Measurements from ENCODE around the gene UBAP1L. TPM values are rescaled to one million over a fixed set of nuclear protein-coding genes. Genes with fewer than 3 reads are reported as not detected.
A peak's percentile ranks its signal among the peaks of the same experiment; 100 is the strongest.
"Not testable (repeated sequence)": the region's sequence is repeated elsewhere in the genome, so short reads cannot be mapped to it uniquely, and the experiment has no call there.

Gene UBAP1L
- total RNA-seq (2014; rRNA removed; shearing (Covaris generic)) = 0.24 and 0.25 TPM in 2 replicates

DNA sequence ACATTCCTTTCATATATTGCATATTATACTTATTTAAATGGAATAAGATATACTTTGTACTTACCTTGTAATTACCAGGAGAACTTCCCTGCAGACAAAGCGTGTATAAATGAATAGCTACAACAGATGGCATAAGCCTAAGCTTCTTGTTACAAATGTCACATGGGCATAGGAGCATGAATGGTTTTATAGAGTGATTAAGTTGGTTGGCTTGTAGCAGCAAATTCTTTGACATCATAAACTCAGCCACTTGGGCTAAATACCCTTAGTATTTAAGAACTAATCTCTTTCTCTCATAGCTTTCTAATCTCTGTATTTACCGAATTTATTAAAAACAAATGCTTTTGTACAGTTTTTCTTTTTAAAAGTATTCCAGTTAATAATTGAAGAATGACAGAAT is at the start of gene UBAP1L:
Gene UBAP1L, minus strand, starts transcription at position 115 of the 400 bp plus-strand sequence. CDS start 8,985 bp downstream, outside the sequence.
- peak; percentile 18 for DNase-seq (ENCODE audit: low spot score)
- in situ Hi-C loops (cut with HindIII; ENCODE audit: low sequenced_read_pairs) = no loop called here

DNA sequence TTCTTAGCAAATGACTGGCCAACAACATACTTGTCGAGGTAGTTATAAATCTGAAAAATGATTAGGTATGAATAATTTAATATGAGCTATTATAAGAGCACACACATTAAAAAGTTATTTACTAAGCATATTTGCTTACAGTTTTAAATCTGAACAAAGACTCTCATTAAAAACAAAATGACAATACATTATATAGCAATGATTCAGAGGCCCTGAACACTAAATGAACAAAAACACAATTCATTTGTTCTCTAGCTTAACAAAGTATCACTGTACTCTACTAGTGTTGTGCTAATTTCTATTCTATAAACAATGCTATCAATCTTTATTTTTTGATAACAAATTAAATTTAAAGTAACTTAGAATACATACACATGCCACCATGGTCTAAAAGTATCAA is 49.1 kb upstream of the UBAP1L start:
- DNase-seq (ENCODE audit: low spot score) = no peak
- in situ Hi-C loops (cut with HindIII; ENCODE audit: low sequenced_read_pairs) = no loop called here

DNA sequence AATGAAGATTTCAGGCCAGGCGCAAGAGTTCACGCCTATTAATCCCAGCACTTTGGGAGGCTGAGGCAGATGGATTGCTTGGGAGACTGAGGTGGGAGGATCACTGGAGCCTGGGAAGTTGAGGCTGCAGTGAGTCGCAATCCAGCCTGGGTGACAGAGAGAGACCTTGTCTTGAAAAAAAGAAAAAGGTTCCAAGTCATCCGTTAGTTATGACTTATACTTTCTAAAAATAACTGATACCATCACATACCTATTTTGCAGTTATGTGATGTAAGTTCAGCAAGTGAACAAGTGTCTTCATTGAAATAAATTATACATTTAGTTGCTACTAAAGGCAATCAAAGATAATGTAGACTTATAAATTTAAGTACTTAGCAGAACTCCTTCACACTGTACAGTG is 48.0 kb upstream of the UBAP1L start:
- DNase-seq (ENCODE audit: low spot score) = no peak
- in situ Hi-C loops (cut with HindIII; ENCODE audit: low sequenced_read_pairs) = no loop called here

DNA sequence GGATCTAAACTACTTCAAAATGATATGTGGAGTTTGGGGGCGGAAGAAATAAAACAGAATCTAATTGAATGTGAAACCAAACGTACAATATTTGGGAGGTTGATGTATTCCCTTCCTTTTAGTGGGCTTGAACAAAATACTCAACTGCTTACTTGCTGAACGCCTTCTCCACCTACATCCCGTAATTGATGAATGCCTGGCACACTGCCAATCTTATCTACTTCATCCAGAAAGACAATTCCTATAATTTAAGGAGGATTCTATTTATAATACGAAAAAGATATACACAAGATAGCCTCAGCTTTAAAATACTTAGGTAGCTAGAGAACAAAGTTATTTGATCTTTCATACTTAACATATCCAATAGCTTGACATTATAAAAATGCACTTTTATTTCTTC is 41.7 kb upstream of the UBAP1L start:
- no peak for DNase-seq (ENCODE audit: low spot score)
- in situ Hi-C loops (cut with HindIII; ENCODE audit: low sequenced_read_pairs) = no loop called here

DNA sequence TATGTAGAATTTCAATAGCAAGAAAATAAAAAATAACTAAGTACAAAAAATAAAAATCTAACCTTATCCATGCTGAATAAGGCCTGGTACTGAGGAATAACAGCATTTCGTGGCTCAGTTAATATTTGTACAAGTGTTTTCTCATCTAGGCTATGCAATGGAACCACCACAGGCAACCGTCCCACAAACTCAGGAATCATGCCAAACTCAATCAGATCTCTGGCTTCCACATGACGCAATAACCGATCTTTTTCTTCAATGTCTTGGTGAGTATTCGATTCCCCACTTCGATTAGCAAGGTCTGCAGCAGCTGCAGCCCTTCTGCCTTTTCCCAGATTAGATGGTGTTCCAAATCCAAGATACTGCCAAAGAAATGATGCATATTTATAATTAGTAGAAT is 39.7 kb upstream of the UBAP1L start:
- in situ Hi-C loops (cut with HindIII; ENCODE audit: low sequenced_read_pairs) = no loop called here

DNA sequence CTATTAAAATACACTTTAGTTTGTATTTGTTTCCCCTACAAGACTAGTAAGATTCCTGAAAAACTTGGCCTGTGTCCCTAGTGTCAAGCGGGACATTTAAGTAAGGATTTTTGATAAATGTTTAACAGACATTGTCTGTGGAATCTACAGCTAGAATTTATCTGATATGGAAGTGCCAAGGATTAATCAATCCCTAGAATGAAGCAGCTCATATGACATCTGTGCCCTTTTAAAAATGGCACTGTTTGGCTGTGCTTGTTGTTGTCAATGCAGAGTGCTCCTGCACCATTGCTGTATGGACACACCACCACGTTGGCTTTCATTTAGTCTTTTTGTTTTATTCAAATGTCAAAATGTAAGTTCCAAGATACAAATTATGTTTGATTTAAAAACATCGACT is 32.9 kb upstream of the UBAP1L start:
- no peak for DNase-seq (ENCODE audit: low spot score)
- in situ Hi-C loops (cut with HindIII; ENCODE audit: low sequenced_read_pairs) = no loop called here

More for the DNA sequence above, 39.7 kb upstream of the UBAP1L start:
- DNase-seq (ENCODE audit: low spot score) = no peak

DNA sequence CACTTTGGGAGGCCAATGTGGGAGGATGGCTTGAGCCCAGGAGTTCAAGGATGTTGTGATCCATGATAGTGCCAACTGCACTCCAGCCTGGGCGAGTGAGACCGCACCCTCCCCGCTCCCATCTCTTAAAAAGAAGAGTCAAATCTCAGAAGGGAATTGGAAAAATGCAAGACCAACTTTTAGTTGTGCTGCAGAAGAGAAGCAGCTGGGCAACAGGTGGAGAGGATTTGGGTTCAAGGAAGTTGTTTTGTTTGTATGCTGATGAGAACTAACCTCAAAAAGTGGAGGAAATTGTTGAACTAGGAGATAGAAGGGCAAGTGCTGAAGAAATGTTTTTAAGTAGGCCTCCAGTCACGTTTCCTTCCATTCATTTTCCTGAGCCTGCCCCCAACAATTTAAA is 31.4 kb upstream of the UBAP1L start:
- no peak for DNase-seq (ENCODE audit: low spot score)
- in situ Hi-C loops (cut with HindIII; ENCODE audit: low sequenced_read_pairs) = no loop called here

DNA sequence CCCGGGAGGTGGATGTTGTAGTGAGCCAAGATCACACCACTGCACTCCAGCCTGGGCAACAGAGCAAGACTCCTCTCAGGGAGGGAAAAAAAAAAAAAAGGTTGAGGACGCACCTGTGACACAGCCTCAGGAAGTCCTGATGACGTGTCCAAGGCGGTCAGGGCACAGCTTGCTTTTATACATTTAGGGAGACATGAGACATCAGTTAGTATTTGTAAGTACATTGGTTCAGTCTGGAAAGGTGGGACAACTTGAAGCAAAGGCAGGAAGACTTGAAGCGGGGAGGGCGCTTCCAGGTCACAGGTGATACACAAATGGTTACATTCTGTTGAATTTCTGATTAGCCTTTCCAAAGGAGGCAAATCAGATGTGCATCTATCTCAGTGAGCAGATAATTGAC is 23.6 kb upstream of the UBAP1L start:
- in situ Hi-C loops (cut with HindIII; ENCODE audit: low sequenced_read_pairs); DNase-seq (ENCODE audit: low spot score): not testable (repeated sequence)

DNA sequence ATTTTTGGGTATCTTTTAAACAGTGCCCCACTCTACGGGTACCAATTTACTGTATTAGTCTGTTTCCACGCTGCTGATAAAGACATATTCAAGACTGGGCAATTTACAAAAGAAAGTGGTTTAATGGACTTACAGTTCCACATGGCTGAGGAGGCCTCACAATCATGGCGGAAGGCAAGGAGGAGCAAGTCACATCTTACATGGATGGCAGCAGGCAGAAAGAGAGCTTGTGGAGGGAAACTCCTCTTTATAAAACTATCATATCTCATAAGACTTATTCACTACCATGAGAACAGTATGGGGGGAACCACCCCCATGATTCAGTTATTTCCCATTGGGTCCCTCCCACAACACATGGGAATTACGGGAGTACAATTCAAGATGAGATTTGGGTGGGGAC is 22.9 kb upstream of the UBAP1L start:
- in situ Hi-C loops (cut with HindIII; ENCODE audit: low sequenced_read_pairs); DNase-seq (ENCODE audit: low spot score): not testable (repeated sequence)

DNA sequence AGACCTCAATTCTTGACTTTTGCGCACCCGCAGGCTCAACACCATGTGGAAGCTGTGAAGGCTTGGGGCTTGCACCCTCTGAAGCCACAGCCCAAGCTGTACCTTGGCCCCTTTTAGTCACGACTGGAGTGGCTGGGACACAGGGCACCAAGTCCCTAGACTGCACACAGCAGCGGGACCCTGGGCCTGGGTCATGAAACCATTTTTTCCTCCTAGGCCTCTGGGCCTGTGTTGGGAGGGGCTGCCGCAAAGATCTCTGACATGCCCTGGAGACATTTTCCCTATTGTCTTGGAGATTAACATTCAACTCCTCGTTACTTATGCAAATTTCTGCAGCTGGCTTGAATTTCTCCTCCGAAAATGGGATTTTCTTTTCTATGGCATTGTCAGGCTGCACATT is 22.1 kb upstream of the UBAP1L start:
- DNase-seq (ENCODE audit: low spot score); in situ Hi-C loops (cut with HindIII; ENCODE audit: low sequenced_read_pairs): not testable (repeated sequence)

DNA sequence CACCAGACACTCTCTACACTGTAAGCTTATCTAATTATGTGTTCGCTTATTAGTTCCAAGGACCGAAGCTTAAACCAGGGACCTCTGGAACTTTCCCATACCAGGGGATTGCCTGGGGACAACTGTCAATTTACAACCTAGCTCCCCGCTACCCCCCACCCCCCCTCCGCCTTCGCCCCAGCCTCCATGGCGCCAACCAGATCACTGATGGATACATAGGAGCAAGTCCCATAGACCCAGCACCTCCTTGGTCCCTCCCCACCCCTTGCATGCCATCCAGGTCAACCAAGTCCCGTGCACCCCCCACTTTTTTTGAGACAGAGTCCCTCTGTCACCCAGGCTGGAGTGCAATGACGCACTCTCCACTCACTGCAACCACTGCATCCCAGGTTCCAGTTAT is 19.5 kb upstream of the UBAP1L start:
- in situ Hi-C loops (cut with HindIII; ENCODE audit: low sequenced_read_pairs) = no loop called here
- DNase-seq (ENCODE audit: low spot score) = no peak

DNA sequence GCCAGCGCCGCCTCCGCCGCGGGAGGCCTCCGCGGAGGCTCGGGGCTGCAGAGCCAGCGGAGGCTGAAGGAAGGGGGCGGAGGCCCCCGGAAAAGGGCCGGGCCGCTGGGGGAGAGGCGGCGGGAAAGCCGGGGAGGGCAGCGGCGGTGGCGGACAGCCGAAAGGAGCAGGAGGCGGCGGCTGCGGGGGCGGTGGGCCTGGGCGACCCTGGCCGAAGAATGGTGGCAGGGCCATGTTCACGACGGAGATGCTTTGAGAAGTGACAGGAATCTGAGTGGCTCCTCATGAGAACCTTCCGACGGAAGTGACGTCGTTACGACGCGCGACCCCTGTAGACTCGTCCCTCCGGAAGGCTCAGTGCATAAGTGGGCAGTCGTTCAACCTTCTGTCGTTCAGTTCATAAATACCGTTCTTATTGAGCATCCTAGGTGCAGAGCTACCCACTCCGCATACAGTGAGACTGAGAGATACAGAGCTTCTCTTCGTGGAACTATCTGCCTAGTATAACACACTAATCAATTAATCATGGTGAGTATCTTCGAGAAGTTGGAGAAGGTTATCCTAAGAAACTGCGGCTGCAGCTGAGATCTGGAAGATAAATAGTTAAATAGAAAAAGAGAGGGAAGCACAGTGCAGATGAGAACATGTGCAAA is 18.7 kb upstream of the UBAP1L start, which contains the start of gene PDCD7:
Gene PDCD7, minus strand, starts transcription at position 261 of the 653 bp plus-strand sequence. Its CDS starts 27 bp downstream, at position 234.
- peak; percentile 98 for DNase-seq (ENCODE audit: low spot score)
- in situ Hi-C loops (cut with HindIII; ENCODE audit: low sequenced_read_pairs) = no loop called here

DNA sequence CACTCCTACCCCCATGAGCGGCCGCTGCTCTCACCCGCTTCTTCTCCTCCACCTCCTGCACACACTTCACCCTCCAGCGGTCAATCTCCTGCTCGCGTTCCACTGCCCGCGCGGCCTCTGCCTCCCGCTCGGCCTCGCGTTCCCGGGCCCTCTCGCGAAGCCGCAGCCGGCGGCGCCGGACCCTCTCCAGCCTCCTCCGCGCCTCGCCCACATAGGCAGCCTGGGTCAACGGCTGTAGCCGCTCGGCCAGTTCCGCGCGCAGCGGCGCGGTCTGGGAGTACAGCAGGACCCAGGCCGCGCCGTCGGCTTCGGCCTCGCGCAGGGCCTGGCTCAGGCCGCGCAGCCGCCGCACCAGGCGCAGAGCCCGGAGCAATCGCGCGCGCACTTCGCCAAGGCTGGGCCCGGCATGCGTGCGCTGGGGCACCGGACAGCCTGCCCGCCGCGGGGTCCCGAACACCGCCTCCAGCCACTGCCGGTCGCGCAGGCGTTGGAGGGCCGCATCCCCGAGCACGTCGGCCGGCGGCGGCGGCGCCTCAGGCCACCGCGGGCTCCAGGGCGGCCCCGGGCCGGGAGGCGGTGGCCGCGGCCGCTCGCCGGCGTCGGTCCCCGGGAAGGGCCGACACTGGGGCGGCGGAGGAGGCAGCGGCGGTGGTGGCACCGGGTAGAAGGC is 18.0 kb upstream of the UBAP1L start:
- peak; percentile 26 for DNase-seq (ENCODE audit: low spot score)

DNA sequence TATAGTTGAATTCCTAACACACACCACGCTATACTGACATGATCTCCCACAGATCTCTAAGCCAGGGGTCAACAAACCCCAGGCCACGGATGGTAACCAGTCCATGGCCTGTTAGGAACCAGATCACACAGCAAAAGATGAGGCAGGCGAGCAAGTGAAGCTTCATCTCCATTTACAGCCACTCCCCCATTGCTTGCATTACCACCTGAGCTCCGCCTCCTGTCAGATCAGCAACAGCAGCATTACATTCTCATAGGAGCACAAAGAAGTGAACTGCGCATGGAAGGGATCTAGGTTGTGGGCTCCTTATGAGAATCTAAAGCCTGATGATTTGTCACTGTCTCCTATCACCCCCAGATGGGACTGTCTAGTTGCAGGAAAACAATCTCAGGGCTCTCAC is 15.9 kb upstream of the UBAP1L start:
- in situ Hi-C loops (cut with HindIII; ENCODE audit: low sequenced_read_pairs) = no loop called here
- no peak for DNase-seq (ENCODE audit: low spot score)

More for the DNA sequence above, 18.0 kb upstream of the UBAP1L start:
- in situ Hi-C loops (cut with HindIII; ENCODE audit: low sequenced_read_pairs) = no loop called here

DNA sequence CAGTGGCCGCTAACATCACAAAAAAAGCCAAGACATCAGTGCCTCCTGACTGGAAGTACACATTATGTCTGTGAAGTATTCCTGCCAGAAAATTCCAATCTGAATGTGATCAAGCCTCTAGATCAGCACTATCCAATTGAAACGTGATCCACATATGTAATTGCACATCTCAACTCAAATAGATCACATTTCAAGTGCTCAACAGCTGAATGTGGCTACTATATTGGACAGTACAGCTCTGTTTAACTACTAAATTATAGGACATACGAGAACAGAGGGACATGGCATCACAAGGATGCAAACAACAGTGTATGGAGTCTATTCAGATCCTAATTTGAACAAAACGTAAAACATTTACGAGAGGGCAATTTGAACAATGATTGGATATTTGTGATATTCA is 542 bp upstream of the UBAP1L start:
- no peak for DNase-seq (ENCODE audit: low spot score)
- in situ Hi-C loops (cut with HindIII; ENCODE audit: low sequenced_read_pairs) = no loop called here

DNA sequence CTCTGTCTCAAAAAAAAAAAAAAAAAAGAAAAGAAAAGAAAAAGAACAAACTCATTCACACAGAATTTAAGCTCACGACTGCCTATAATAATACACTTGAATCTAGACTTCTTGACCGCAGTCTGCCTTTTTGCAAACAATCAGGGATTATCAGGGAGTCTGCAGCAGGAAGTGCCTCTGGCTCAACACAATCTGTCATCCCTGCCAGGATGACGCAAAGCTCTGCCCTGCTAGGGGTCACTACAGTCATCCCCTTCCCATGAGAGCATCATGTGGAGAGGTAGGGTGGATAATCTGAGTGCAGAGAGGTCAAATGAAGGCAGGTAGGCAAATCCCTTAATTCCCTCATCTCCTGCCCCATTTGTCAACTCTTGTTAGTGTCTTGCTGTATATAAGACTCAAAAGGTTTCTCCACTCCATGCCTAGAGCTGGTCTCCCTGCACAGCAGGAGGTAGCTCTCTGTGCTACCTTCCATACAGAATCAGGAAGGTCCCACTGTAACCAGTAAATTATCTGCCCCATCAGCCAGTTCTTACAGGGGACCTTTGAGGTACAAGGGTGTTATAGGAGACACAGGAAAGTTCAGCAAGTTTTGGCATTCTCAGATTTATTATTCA is 4.2 kb downstream of the UBAP1L start:
- DNase-seq (ENCODE audit: low spot score) = no peak
- in situ Hi-C loops (cut with HindIII; ENCODE audit: low sequenced_read_pairs) = no loop called here

DNA sequence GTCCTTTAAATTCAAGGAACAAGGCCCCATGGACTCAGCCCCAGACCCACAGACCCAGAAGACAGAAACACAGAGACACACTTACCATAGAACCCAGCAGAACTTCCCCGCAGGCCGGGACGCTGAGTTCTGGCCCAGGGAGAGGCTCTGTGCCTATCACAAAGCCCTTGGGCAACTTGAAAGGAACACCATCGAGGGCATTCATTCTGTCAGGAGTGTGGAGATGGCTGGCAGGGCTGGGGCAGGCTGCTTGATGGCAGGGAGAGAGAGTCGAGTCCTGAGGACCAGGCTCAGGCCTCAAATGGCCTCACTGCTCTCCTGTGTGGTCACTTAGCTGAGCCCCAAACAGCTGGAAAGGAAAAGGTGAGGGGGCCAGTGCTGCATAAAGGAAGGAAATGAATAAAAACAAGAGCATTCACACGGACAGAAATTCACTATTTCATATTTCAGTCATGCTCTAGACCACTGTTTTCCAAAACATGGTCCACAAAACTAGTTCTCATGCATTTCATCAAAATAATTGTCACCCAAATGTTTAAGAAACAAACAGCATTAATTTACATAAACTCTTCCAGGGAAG is 8.9 kb downstream of the UBAP1L start:
- no peak for DNase-seq (ENCODE audit: low spot score)
- in situ Hi-C loops (cut with HindIII; ENCODE audit: low sequenced_read_pairs) = no loop called here

DNA sequence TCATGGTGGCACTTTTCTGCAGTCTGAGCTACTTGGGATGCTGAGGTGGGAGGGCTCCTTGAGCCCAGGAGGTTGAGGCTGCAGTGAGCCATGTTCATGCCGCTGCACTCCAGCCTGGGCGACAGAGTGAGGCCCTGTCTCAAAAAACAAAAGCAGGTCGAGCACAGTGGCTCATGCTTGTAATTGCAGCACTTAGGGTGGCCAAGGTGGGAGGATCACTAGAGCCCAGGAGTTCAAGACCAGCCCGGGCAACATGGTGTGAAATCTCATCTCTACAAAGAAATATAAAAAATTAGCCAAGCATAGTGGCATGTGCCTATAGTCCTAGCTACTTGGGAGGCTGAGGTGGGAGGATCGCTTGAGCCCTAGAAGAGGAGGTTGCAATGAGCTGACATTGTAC is 10.0 kb downstream of the UBAP1L start:
- DNase-seq (ENCODE audit: low spot score) = no peak
- in situ Hi-C loops (cut with HindIII; ENCODE audit: low sequenced_read_pairs) = no loop called here

DNA sequence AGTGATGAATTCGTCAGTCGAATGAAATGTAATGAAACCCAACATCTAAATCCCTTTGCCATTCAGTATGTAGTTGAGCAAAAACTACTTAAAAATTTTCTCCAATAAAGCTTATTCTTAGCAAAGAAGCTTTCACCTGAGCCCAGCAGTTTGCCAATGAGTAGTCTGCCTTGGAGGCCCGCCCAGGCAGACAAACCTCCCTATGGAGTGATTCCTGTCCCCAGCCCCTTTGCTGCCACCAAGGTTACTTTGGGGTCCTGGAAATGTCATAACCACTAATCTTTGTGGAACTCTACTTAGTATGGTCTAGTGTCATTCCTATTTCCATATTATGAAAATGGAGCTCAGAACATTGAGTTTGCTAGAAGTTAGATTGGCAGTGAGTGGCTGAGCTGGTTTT is 12.1 kb downstream of the UBAP1L start:
- in situ Hi-C loops (cut with HindIII; ENCODE audit: low sequenced_read_pairs) = no loop called here
- DNase-seq (ENCODE audit: low spot score) = no peak

Measured in G401 (cell line).